CD4-positive, alpha-beta T cell treated with Interleukin-10 for 1 hour (primary cell): ENCODE data around the gene ARSB.
"Not testable (repeated sequence)": the region's sequence is repeated elsewhere in the genome, so short reads cannot be mapped to it uniquely, and the experiment has no call there.

ENCODE experiments used
- DNase-seq: peaks from one replicate; pipeline ENCODE4 v3.0.0-alpha.2; 2020

ARSB gene

GRCh38 chr5:78930721-78931120, 54.4 kb downstream of the ARSB start:
- no peak for DNase-seq

GRCh38 chr5:78929833-78930232, 55.3 kb downstream of the ARSB start:
- DNase-seq, result no peak

GRCh38 chr5:78927657-78928282, 57.3 kb downstream of the ARSB start:
- DNase-seq, result no peak

- no peak for DNase-seq
These were observed 58.9 kb downstream of the ARSB start for GRCh38 chr5:78926252-78926651.

- no peak for DNase-seq
These were observed 59.8 kb downstream of the ARSB start for GRCh38 chr5:78925129-78925876.

GRCh38 chr5:78923622-78923970, 61.5 kb downstream of the ARSB start:
- no peak for DNase-seq

GRCh38 chr5:78922879-78923621, 62.1 kb downstream of the ARSB start:
- no peak for DNase-seq

GRCh38 chr5:78920604-78921003, 64.5 kb downstream of the ARSB start:
- no peak for DNase-seq

- DNase-seq, result no peak
These were observed 65.3 kb downstream of the ARSB start for GRCh38 chr5:78919796-78920195.

GRCh38 chr5:78916044-78916443, 69.1 kb downstream of the ARSB start:
- no peak for DNase-seq

- no peak for DNase-seq
These were observed 69.9 kb downstream of the ARSB start for GRCh38 chr5:78915170-78915569.

- no peak for DNase-seq
These were observed 72.3 kb downstream of the ARSB start for GRCh38 chr5:78912811-78913210.

GRCh38 chr5:78912085-78912771, 72.9 kb downstream of the ARSB start:
- DNase-seq, result no peak

GRCh38 chr5:78909224-78909983, 75.7 kb downstream of the ARSB start:
- not testable (repeated sequence) for DNase-seq

GRCh38 chr5:78908173-78909061, 76.7 kb downstream of the ARSB start:
- no peak for DNase-seq

GRCh38 chr5:78907255-78907891, 77.7 kb downstream of the ARSB start:
- no peak for DNase-seq

GRCh38 chr5:78905084-78905938, 79.8 kb downstream of the ARSB start:
- DNase-seq, result no peak

- no peak for DNase-seq
These were observed 81.2 kb downstream of the ARSB start for GRCh38 chr5:78903861-78904260.

- DNase-seq, result no peak
These were observed 81.8 kb downstream of the ARSB start for GRCh38 chr5:78903353-78903752.

- DNase-seq, result no peak
These were observed 85.2 kb downstream of the ARSB start for GRCh38 chr5:78899922-78900362.
